Measurements from ENCODE around the gene CTDSP1.
A peak's percentile ranks its signal among the peaks of the same experiment; 100 is the strongest.

Gene CTDSP1

DNA sequence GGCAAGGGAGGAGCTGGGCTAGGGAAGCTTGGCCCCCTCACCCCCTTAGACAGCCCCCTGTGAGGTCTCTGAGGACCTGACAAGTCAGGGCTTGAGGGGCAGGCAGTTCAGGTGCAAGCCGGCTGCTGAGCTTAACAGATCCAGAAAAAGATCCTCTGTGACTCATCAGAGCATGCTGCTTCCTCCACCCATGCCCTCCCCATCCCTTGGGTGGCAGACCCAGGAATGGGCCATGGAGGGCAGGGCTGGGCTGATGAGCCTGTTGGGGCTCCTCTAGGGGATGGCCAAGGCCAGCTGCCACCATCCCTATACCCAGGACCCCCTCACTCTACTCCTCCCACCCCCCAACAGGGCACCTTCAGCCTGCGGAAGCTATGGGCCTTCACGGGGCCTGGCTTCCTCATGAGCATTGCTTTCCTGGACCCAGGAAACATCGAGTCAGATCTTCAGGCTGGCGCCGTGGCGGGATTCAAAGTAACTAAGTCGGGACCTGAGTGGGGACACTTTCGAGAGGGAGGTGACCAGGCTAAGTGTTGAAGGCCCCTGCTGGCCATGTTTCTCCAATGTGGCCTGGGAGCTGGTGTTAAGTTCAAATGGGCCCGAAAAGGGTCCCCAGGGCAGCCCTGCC lies 15.7 kb upstream of the CTDSP1 start:
- DNase-seq (ENCODE audit: low read depth), result no peak

GRCh38 chr2:218384975-218385374 lies 14.7 kb upstream of the CTDSP1 start:
- DNase-seq (ENCODE audit: low read depth), result no peak

- DNase-seq (ENCODE audit: low read depth), result no peak
Observed at GRCh38 chr2:218386505-218387368, 12.9 kb upstream of the CTDSP1 start.

GRCh38 chr2:218387369-218388194 lies 12.1 kb upstream of the CTDSP1 start:
- DNase-seq (ENCODE audit: low read depth), result no peak

GRCh38 chr2:218389333-218390150 lies 10.1 kb upstream of the CTDSP1 start:
- DNase-seq (ENCODE audit: low read depth), result no peak

DNA sequence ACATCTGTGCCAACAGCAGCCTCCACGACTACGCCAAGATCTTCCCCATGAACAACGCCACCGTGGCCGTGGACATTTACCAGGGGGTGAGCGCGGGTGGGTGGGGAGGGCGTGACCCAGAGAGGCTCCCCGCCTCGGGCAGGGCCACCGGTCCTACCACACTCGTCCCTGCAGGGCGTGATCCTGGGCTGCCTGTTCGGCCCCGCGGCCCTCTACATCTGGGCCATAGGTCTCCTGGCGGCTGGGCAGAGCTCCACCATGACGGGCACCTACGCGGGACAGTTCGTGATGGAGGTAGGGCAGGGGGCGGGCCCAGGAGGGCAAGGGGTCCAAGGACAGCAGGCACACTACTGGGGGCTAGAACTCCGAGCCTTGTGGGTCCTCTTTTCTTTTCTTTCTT lies 8.5 kb upstream of the CTDSP1 start:
- DNase-seq (ENCODE audit: low read depth), result no peak

- no peak for DNase-seq (ENCODE audit: low read depth)
Observed at GRCh38 chr2:218392459-218392858, 7.2 kb upstream of the CTDSP1 start.

DNA sequence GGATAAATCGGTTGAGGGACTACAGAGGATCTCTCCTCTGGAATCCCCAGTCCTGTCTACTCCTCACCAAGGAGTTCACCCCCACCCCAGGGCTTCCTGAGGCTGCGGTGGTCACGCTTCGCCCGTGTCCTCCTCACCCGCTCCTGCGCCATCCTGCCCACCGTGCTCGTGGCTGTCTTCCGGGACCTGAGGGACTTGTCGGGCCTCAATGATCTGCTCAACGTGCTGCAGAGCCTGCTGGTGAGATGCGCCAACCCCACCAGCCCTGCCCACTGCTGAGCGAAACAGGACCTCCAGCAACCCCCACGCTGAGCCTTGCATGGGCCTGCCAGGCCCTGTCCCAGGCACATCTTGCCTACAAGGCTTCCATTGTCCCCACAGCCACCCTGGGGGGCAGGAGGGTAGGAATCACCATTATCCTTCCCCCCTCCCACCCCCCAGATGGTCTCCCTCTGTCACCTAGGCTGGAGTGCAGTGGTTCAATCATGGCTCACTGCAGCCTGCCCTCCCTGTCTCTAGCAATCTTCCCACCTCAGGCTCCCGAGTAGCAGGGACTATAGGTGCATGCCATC lies 6.7 kb upstream of the CTDSP1 start:
- DNase-seq (ENCODE audit: low read depth), result no peak

DNA sequence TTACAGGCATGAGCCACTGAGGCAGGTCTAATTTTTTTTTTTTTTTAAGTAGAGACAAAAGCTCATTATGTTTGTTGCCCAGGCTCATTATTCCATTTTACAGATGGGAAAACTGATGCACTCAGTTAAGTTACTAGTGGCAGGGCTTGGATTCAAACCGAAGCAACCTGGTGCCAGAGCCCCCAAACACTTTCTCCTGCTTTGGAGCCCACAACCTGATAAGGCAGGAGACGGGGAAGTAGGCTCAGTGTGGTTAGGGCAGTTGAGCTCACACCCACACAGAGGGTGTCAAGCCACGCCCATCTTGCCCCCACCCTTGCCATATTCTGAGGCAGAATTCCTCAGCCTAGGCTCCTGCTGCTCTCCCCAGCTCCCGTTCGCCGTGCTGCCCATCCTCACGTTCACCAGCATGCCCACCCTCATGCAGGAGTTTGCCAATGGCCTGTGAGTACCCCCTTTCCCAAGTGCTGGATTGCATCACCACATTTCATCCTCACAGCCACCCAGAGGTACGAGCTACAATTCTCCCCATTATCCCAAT lies 5.8 kb upstream of the CTDSP1 start:
- DNase-seq (ENCODE audit: low read depth), result no peak

- no peak for DNase-seq (ENCODE audit: low read depth)
Observed at GRCh38 chr2:218394298-218395089, 5.2 kb upstream of the CTDSP1 start.

GRCh38 chr2:218395090-218395444 lies 4.6 kb upstream of the CTDSP1 start:
- no peak for DNase-seq (ENCODE audit: low read depth)

DNA sequence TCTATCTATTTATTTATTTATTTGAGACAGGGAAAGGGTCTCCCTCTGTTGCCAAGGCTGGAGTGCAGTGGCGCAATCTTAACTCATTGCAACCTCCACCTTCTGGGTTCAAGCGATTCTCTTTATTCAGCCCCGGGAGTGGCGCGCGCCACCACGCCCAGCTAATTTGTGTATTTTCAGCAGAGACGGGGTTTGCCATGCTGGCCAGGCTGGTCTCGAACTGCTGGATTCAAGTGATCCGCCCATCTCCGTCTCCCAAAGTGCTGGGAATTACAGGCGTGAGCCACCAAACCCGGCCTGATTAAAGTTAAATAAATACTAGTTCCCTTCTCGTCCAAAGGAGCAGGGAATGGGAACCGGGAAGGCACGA lies 4.2 kb upstream of the CTDSP1 start:
- DNase-seq (ENCODE audit: low read depth), result no peak

DNA sequence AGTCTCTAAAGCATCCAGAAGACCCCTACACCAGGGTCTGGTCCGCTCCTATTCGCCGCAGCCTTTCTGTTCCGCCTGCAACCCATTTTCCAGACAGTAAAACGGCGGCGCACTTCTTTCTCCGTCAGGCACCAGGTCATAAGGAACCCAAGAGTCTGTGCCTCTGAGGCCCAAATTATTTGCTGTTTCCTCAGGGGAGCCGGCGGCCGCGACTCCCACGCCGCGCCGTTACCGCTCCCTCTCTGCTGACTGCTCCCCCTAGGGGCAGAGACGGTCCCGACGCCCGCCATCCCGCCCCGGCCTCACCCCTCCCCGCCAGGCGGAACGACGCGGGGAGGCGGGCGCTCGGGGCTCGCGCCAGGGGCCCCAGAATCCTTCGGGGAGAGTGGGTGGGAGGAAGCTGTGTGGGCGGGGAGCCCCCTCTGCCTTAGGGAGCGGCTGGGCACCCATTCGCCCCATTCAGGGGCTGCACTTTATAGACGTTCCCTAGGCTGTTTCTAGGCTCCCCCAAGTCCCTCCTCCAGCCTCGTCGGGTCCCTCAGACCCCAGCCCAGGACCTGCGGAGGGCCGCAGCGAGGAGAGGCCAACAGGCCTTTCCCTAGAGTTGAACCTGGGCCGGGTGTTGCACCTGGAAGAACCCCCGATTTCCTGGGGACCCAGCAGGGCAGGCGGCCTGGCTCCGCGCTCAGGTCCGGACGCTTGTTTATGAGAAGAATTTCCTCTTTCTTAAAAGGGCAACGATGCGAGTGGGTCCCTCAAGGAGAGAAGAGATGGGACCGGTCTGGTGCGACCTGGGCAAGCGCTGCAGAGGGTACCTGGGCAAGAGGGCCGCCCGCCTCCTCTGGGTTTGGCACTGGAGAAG lies 3.6 kb upstream of the CTDSP1 start:
- DNase-seq (ENCODE audit: low read depth), result peak; percentile 87

DNA sequence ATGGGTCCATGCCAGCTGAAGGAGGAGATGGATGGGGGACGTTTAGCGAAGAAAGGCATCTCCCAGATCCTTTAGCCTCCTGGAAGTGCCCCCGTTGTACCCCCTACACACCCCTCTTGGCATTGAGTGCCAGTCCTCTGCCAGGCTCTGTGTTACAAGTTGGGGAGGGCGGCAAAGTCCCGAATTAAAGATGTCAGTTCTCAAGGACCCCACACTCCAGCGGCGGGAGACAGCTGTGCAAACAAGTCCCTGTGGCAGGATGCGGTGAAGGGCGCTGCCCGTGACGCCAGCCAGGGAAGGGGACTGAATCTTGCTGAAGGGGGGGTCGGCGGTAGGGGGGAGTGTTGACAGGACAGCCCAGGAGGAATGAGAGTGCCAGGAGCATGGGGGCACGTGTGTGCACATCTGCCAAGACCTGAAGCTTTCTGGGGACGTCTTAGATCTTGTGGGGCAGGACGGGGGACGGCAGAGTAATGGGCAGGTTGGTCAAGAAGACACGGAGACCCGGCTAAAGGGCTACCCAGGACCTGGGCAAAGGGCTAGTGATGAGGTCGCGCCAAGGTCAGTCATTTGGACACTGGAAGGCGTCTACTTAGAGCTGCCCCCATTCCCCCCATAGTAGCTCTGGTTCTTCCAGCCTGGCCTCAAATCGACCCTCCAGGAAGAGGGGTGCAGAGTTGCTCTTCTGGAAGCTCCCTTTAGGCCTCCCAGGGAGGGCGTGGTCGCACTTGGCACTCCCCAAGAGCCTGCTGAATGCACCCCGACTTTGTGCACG lies 2.8 kb upstream of the CTDSP1 start:
- DNase-seq (ENCODE audit: low read depth), result peak; percentile 66

DNA sequence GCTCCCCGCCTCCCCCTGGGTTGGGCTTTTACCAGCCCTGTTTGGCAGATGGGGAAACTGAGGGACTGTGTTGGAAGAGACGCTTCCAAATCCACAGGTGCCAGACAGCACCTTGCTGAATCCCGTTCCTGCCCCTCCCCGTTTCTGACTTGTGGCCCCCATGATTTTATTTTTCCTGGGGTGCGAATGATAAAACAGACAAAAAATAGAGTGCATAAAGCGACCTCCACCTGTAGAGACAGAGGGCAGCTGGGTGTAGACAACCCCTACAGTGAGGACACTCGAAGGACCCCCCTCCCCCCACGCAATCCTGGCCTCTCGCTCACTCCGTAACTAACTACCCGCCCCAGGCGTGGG lies 2.2 kb upstream of the CTDSP1 start:
- no peak for DNase-seq (ENCODE audit: low read depth)

GRCh38 chr2:218397820-218398436 lies 1.7 kb upstream of the CTDSP1 start:
- DNase-seq (ENCODE audit: low read depth), result no peak

DNA sequence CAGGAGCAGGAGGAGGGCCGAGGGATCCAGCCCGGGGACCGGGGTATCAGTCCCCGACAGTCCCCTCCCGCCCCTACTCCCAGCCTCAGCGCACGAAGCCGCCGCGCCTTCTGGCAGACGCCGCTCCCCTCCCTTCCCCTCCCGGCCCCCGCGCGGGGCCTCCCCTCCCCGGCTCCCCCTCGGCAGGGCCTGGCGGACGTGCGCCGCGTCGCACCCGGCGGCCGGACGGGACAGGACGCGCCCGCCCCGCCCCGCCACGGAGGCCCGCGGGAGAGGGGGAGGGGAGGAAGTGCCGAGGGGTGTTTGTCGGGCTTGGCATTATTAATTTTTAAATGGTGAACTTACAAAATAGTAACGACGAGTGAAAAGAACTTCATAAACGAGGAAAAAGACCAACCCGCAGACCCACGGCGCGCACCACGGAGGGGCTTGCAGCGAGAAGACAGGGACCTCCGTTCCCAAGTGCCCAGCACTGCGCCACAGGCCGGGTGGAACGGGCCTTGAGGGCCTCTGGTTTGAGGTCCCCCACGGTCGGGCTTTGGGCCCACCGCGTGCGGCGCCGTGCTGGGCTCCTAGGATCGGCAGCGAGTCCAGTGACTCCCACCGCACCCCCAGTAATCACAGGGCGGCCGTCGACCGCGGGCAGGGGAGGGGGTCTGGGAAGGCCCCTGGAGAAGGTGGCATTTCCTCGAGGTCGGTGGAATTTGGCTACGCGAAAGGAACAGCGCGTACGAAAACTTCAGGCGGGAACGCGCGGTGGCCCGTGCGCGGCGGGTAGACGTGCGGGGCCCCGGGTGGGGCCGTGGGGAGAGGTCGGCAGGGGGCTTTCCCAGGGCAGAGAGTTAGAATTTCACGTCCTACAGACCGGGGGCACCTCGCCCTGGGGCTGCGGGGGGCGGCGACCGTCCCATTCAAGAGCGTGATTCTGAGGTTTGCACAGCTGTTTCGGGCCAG lies 954 bp upstream of the CTDSP1 start:
- peak; percentile 55 for DNase-seq (ENCODE audit: low read depth)

Measured in activated T-cell treated with anti-CD3 and anti-CD28 coated beads for 1 hour (primary cell).